ENCODE data around the gene ZNHIT6.

ZNHIT6 gene

GRCh38 chr1:85616364-85616705 is 91.9 kb downstream of the ZNHIT6 start:
- DNase-seq, result no peak

DNA sequence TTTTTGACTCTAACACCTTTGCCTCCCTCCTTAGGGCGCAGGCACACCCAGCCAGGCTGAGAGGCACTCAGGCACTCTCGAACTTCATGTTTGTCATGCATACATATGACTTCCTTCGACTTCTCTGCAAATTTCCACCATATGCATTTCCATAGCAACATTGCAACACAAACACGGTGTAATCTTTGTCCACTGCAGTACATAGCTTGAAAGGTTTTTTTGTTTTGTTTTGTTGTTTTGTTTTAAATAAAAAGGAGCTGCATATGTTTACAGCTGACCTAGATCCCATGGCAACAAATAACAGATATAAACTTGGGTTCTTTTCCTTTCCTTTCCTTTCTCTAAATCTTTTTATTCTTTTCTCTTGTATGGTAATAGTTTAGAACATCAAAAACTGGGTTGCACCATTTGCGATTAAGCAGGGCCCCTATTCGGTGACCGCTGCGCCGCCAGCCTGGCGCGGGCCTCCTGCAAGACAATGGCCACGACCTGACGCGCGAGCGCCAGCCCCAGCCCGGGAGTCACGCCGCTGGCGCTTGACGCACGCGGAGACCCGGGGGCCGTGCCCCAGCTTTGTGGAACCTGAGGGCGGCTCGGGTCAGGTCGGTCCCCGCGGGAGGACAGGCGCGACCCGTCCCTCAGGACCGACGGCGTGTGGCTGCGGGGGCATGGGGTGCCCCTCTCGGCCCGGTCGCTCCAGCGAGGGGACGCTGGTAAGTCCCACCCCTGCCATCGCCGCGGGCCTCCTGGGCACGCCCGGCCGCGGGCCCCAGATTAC is 92.5 kb downstream of the ZNHIT6 start:
- no peak for DNase-seq

GRCh38 chr1:85612704-85613361 is 95.4 kb downstream of the ZNHIT6 start:
- DNase-seq, result no peak

- DNase-seq, result no peak
Measured at GRCh38 chr1:85611856-85612255, 96.4 kb downstream of the ZNHIT6 start.

DNA sequence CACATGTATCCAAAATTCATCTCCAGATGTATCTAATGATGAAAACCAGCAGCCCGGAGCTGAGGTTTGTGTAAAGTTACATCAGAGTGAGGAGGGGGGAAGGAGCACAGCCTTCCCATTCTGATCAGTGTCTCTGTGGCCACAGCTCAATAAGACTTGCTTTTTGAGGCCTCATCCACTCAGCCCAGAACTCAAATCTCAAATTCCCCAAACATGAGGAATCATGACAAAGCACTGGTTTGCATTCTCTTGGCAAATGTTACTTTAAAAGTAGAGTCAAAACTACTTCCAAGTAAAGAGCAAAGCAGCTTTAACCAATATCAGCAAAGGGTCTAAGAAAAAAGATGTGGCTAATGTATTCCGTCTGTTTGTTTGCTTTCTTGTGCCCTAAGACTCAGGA is 96.8 kb downstream of the ZNHIT6 start:
- DNase-seq, result no peak

- no peak for DNase-seq
Measured at GRCh38 chr1:85609976-85610375, 98.3 kb downstream of the ZNHIT6 start.

- DNase-seq, result no peak
Measured at GRCh38 chr1:85608851-85609250, 99.4 kb downstream of the ZNHIT6 start.

- no peak for DNase-seq
Measured at GRCh38 chr1:85607921-85608265, 100.3 kb downstream of the ZNHIT6 start.

DNA sequence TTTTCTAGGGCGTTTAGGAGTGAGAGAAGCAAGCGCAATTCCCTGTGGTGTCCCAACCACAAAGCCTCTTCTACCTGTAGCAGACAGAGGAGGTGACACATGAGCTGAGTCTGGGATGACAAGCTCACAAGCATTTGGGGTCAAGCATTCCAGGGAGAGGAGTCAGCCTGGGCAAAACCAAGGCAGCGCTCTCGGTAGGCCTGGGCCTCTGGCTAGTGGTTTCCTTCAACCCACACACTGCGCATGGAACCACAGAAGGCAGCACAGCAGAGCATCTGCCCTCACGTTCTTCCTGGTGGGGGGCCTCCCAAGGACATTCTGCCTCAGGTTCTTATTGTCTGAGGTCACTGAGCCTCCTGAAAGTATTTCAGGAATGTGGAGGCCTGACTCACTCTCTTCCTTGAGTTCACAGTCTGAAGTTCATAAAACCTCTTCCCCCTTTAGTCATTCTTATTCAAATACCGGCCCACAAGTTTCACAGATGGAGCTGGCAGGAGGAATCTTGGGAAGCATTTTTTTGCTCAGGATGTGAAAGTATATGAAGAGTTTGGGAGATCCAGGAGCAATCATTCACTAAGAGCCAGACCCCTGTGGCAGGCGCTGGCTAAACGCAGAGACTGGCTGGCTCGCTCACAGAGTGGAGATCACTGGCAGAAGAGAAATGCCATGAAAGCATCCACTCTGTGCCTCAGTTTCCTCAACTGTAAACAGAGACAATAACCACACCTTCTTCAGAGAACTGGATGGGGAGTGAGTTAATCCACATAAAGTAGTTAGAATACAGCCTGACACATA is 100.9 kb downstream of the ZNHIT6 start:
- no peak for DNase-seq

- DNase-seq, result no peak
Measured at GRCh38 chr1:85606414-85606800, 101.8 kb downstream of the ZNHIT6 start.

DNA sequence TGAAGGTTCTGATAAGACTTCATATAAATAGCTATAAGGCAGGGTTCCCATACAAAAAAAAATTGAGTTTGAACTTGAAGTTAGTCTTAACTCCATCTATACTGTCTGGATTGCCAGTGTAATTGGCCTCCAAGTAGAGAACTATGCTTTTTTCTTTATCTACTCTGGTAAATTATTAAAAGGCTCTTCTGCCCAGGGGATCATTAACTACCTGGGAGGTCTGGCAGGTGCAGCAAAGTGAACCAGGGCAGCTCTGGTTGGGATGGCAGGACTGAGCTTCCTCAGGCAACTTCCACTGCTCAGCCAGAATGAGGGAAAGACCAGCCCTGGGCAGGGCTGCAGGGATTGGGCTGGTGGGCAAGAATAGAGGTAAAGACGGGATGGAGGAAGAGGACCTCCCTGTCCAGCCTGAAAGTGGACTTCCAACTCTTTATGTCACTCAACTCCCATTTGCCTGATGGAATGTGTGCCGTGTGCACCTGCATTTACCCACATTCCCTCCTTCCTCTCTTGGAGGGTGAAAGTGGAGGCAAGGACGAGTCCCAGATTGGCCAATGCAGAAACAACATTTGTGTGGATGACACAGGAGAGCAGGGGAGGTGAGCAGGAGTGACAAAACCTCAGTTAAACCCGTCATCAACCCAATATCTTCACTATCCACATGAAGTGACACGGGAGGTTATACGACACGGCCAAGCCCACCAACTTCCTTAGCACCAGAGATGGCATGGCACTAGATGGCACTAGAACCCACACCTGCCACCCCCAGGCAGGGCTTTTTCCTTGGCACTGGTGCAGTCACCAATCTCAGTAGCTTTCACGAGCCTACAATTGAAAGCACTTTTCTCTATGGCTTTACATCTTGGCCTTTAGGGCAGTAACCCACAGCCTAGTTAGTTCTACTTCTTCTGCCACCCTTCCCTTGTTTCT is 102.5 kb downstream of the ZNHIT6 start:
- DNase-seq, result no peak

DNA sequence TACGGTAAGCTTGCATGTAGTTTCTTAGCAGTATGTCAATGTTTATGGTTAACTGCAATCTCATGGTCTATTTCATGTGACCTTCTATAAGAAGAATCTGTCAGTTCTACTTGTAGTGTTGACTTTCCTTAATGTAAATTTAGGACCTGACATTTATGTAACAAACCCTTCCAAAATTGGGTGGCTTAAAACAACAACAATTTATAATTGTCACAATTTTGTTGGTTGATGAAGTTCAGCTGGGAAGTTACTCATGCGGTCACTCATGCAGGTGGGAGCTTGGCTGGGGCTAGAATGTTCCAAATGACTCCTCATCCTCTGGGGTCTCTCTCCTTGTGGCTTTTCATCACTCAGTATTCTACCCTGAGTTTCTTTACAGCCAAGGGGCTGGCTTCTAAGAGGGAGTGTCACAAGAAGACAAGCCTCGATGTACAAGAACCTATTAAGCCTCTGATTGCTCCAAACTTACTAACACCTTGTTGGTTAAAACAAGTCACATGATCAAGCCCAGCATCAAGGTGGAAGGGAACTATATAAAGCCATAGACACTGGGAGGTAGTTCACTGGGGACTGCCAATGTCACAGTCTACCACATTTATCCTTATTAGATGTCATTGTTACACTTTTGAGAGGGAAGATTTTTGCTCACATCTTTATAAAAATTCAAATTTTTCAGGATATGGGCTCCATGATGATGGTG is 103.8 kb downstream of the ZNHIT6 start:
- no peak for DNase-seq

DNA sequence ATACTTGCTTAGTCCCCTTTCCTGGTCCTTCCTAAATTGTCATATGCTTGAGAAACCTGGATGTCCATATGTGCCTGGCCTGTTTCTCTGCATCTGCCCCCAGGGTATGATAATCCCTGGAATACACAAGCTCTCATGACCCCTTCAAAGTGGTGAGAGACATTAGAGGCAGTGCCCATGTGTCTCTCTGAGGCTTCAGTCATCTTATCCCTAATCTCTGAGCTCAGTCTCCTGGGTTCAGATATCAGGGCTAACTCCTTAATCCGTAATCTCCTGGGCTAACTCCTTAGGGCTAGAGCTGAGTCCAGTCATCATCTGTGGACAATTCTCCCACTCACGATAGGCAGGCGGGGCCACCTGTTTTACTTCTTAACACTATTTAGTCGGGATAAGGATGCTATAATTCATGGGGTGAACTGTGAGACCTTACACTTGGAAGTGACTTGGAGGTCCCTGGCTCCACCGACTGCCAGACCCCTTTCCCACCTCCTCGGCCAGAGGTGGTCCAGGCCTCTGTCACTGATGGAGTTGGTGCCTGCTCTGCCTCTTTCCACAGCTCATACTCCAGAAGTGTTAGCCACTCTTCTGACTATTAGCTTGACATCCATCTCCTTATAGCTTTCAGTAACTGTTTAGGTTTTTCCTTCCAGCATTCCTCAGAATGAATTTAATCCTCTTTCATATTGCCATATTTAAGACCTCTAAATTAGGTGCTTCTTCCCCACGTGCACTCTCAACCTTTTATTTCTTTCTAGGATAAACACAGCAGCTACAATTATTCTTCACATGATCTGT is 105.0 kb downstream of the ZNHIT6 start:
- DNase-seq, result no peak

DNA sequence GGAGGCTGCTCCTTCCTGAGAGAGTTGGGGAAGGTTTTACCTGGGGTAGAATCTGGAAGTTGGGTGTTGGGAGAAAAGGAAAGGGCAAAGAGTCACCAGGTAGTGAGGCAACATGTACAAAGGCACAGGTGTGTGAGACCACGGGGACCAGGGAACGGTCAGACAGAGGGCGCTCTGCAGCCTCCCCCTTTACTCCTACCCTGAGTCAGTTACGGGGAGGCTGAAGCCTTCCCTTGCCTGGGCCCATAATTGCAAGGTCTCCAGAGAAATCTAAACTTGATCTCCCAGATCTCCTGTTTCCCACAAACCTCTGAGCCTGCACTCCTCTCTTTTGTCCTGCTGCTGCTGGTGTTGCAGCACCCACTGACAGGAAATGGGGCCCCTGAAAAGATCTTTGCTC is 105.7 kb downstream of the ZNHIT6 start:
- no peak for DNase-seq

- DNase-seq, result no peak
Measured at GRCh38 chr1:85601901-85602300, 106.3 kb downstream of the ZNHIT6 start.

DNA sequence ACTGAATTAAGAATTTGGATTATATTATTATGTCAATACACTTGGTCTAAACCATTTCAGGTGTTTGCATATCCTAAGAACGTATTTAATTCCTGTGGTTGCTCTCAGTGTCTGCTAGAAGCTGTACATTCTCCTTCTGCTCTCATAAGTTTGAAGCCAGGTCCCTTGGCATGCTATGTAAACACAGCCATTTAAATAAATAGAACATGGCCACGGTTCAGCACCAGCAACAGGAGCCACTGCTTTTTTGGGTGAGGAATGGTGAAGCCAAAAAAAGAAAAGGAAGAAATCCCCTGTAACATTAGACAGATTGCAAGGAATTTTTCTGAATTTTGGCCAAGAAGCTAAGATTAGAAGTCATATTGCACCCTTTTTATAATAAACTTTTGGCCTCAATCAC is 108.6 kb downstream of the ZNHIT6 start:
- DNase-seq, result no peak

All from cortex of kidney (tissue), 1 donor.